ENCODE data around the gene TMEM270. TPM values are rescaled to one million over a fixed set of nuclear protein-coding genes. Genes with fewer than 3 reads are reported as not detected.

Gene TMEM270
- total and polyA plus RNA-seq, 2 of the 8 experiments (the other 6 are each of a cell fraction or from before 2014, with no cell fraction given) = 0.26 TPM; not detected in 1

- H2AK5ac ChIP-seq (ENCODE audit: low read depth, low read length) = no peak overlapping the region
- CTCF ChIA-PET (ENCODE audit: partially characterized antibody) = interaction anchor here (0.6 kb wide), 1 partner anchor 50 kb away, joined by 3 read pairs; no protein-coding TSS in a partner anchor
- no peak overlapping the region for H3K9ac ChIP-seq (replicated peaks in 1 of 4; ENCODE audit: extremely low read depth in 1 of 4, low read depth in 3 of 4, low read length in 3 of 4)
- H3K23ac ChIP-seq (ENCODE audit: insufficient read length) = no peak overlapping the region
- no peaks in the 10 kb centered on the region for H3K9me3 ChIP-seq (ENCODE audit: insufficient read depth in 2 of 2, low read depth in 1 of 2, low read length in 1 of 2)
- no peak overlapping the region for H3K4ac ChIP-seq (replicated peaks; ENCODE audit: insufficient read length, low read depth, low read length)
- H3K56ac ChIP-seq (replicated peaks; ENCODE audit: insufficient read length, low read depth, low read length) = no peak overlapping the region
- H2BK12ac ChIP-seq (ENCODE audit: low read depth, low read length) = 0 out of 2 replicates have a peak overlapping the region, but pooled peaks have one; percentile 60
- peaks cover 2% of the 10 kb centered on the region; the same call in 1 of the 2 replicates for H3K23me2 ChIP-seq (ENCODE audit: low read depth, low read length)
- H3K79me1 ChIP-seq (ENCODE audit: low read depth, low read length) = no peaks in the 10 kb centered on the region
- no peaks in the 10 kb centered on the region for H3K27me3 ChIP-seq (replicated peaks in 1 of 4; ENCODE audit: control insufficient read depth in 3 of 4, extremely low read depth in 1 of 4, insufficient read depth in 3 of 4, low read length in 3 of 4)
- no peak overlapping the region for H4K91ac ChIP-seq (replicated peaks; ENCODE audit: insufficient read length, low read length)
- FAIRE-seq (no peak), DNase-seq (ENCODE audit: low read depth in 1 of 2, low spot score in 2 of 2) (no peak)
- H3K4me3 ChIP-seq (ENCODE audit: extremely low read depth in 1 of 4, insufficient read depth in 2 of 4, low read depth in 3 of 4, low read length in 4 of 4) = no peak overlapping the region
- no peak overlapping the region for H2BK5ac ChIP-seq (ENCODE audit: low read depth, low read length)
- no peak overlapping the region; the same call in 1 of the 2 replicates for H2BK20ac ChIP-seq (ENCODE audit: low read length)
- no peaks in the 10 kb centered on the region for H4K20me1 ChIP-seq (replicated peaks in 1 of 2; ENCODE audit: control insufficient read depth in 1 of 2, insufficient read depth in 2 of 2, low read length in 2 of 2)
- no peak overlapping the region for H2BK120ac ChIP-seq (replicated peaks; ENCODE audit: low read depth, low read length)
- peaks cover 0 to 13% (median 0%) of the 10 kb centered on the region in 4 experiments; a peak in 3 of 7 replicates for H3K4me1 ChIP-seq (replicated peaks in 1 of 4; ENCODE audit: control insufficient read depth in 3 of 4, insufficient read depth in 4 of 4, low read length in 3 of 4)
- WGBS, 2 experiments (ENCODE audit: extremely low coverage in 1 of 2, insufficient coverage in 1 of 2, insufficient read length in 1 of 2, insufficient replicate concordance in 2 of 2, low coverage in 1 of 2, low lambda C conversion rate in 2 of 2, missing lambda C conversion rate in 1 of 2) = 91% methylated on average over 17 of the region's 17 CpGs; no CpG with 5 or more reads in 1 of the 2 experiments
- H2AFZ ChIP-seq (ENCODE audit: low read length) = no peak overlapping the region
- H4K8ac ChIP-seq (ENCODE audit: extremely low read depth, insufficient read depth, low read length) = peak overlapping the region; percentile 7; the same call in 1 of the 2 replicates
- H4K5ac ChIP-seq (ENCODE audit: insufficient read length, low read depth, low read length) = no peak overlapping the region
- H3K14ac ChIP-seq (ENCODE audit: insufficient read length) = no peak overlapping the region
- no peaks in the 10 kb centered on the region for H3K36me3 ChIP-seq (ENCODE audit: control insufficient read depth in 2 of 4, insufficient read depth in 4 of 4, low read length in 3 of 4)
- H2BK15ac ChIP-seq (ENCODE audit: low read length) = no peak overlapping the region
- POLR2A ChIA-PET (ENCODE audit: partially characterized antibody) = interaction anchor here (1.3 kb wide), 1 partner anchor 8 kb away, joined by 3 read pairs; no protein-coding TSS in a partner anchor
- H3K79me2 ChIP-seq (ENCODE audit: control insufficient read depth in 1 of 2, insufficient read depth in 2 of 2, low read length in 2 of 2) = no peaks in the 10 kb centered on the region
- no peak overlapping the region for H3K27ac ChIP-seq (ENCODE audit: low read depth, low read length)
- H3K18ac ChIP-seq (ENCODE audit: extremely low read depth, low read length) = no peak overlapping the region
- H3K4me2 ChIP-seq (ENCODE audit: insufficient read depth in 1 of 2, low read depth in 2 of 2, low read length in 2 of 2) = no peak overlapping the region
- TF ChIP-seq PHF8 (conservative IDR thresholded peaks at IDR 0.05; ENCODE audit: low read depth, low read length) = no peak
- TF ChIP-seq FOSL1 (IDR thresholded peaks at IDR 0.05; ENCODE audit: insufficient read depth, low read depth, low read length) = no peak
These were observed 47.2 kb downstream of the TMEM270 start for GRCh38 chr7:73908123-73908611.
